SK-N-SH (cell line): Measurements from ENCODE around the gene SMAGP. TPM values are rescaled to one million over a fixed set of nuclear protein-coding genes. Genes with fewer than 3 reads are reported as not detected.

ENCODE experiments used
- CTCF ChIA-PET: fragments of 300-600, 350-600 bp; formaldehyde crosslinking; extraction: SDS; loops from one replicate; lab custom pipeline; 2021; lab: Yijun Ruan, JAX
- POLR2A ChIA-PET: fragments of 350-600 bp; sonication (Branson Sonifier 250); formaldehyde crosslinking; extraction: SDS; loops from one replicate; lab custom pipeline; 2020; ENCODE audit warnings: antibody characterized with exemption, inconsistent platforms; lab: Yijun Ruan, JAX
- DNase-seq: peaks from one replicate; pipeline ENCODE4 v3.0.0; 2012
- H2AFZ ChIP-seq: fragments of 200-600 bp; sonication (generic); 2 replicates; pipeline ENCODE4 v1.8.1; 2016; ENCODE audit warnings: antibody characterized with exemption, mild to moderate bottlenecking, low read depth
- H3F3A ChIP-seq: fragments of 200-600 bp; sonication (generic); replicated peaks from 2 replicates; pipeline ENCODE3; 2016; ENCODE audit warnings: antibody characterized with exemption, mild to moderate bottlenecking; ENCODE audit not compliant: insufficient read depth
- H3K27ac ChIP-seq, 2 experiments: fragments of 200-500 bp in 1 of 2; fragments of 200-600 bp in 1 of 2; sonication (Bioruptor generic) in 1 of 2; sonication (generic), shearing (Covaris generic) in 1 of 2; 2 replicates each; pipeline versions ENCODE4 v1.5.1 to v1.6.1; 2014 to 2016; ENCODE audit warnings: low read depth in 2 of 2, inconsistent platforms in 1 of 2, low read length in 1 of 2, mild to moderate bottlenecking in 1 of 2, mixed read lengths in 1 of 2
- H3K27me3 ChIP-seq: fragments of 200-600 bp; sonication (generic), shearing (Covaris generic); 2 replicates; pipeline ENCODE4 v1.6.1; 2016; ENCODE audit warnings: mixed run types; ENCODE audit not compliant: insufficient read depth
- H3K36me3 ChIP-seq, 2 experiments: fragments of 200-500 bp in 1 of 2; fragments of 200-600 bp in 1 of 2; sonication (Bioruptor generic) in 1 of 2; sonication (generic) in 1 of 2; replicated peaks in 1 of 2; 2 replicates each; pipeline versions ENCODE3 to v1.5.1; 2014 to 2016; ENCODE audit warnings: low read length in 1 of 2, mild to moderate bottlenecking in 1 of 2; ENCODE audit not compliant: insufficient read depth in 2 of 2, control insufficient read depth in 1 of 2
- H3K4me1 ChIP-seq, 2 experiments: fragments of 200-500 bp in 1 of 2; fragments of 200-600 bp in 1 of 2; sonication (Bioruptor generic) in 1 of 2; sonication (generic), shearing (Covaris generic) in 1 of 2; 2 replicates each; pipeline versions ENCODE4 v1.5.1 to v1.6.1; 2014 to 2016; ENCODE audit warnings: low read depth in 1 of 2, low read length in 1 of 2, mixed run types in 1 of 2; ENCODE audit not compliant: insufficient read depth in 2 of 2, control insufficient read depth in 1 of 2
- H3K4me2 ChIP-seq: fragments of 200-600 bp; sonication (generic), shearing (Covaris generic); 2 replicates; pipeline ENCODE4 v1.6.1; 2017; ENCODE audit warnings: mixed run types
- H3K4me3 ChIP-seq, 2 experiments: fragments of 200-500 bp in 1 of 2; fragments of 200-600 bp in 1 of 2; sonication (Bioruptor generic) in 1 of 2; sonication (generic), shearing (Covaris generic) in 1 of 2; 2 replicates each; pipeline versions ENCODE4 v1.5.1 to v1.8.1; 2014 to 2016; ENCODE audit warnings: low read depth in 2 of 2, inconsistent platforms in 1 of 2, low read length in 1 of 2, mild to moderate bottlenecking in 1 of 2, mixed read lengths in 1 of 2, moderate library complexity in 1 of 2
- H3K79me2 ChIP-seq: fragments of 200-600 bp; sonication (generic); 2 replicates; pipeline ENCODE4 v1.8.1; 2017; ENCODE audit warnings: mild to moderate bottlenecking; ENCODE audit not compliant: insufficient read depth
- H3K9ac ChIP-seq: fragments of 200-600 bp; sonication (generic); 2 replicates; pipeline ENCODE4 v1.6.1; 2017; ENCODE audit warnings: mixed run types
- H3K9me2 ChIP-seq: fragments of 200-600 bp; sonication (generic); 2 replicates; pipeline ENCODE4 v1.6.1; 2017; ENCODE audit warnings: mixed run types
- H3K9me3 ChIP-seq: fragments of 200-600 bp; sonication (generic); 2 replicates; pipeline ENCODE4 v1.6.1; 2017; ENCODE audit warnings: mixed run types, mild to moderate bottlenecking, moderate library complexity
- H4K20me1 ChIP-seq: fragments of 200-600 bp; sonication (generic); 2 replicates; pipeline ENCODE4 v1.6.1; 2017; ENCODE audit warnings: mild to moderate bottlenecking, mixed run types; ENCODE audit not compliant: insufficient read depth
- ELF1 ChIP-seq: IDR thresholded peaks from 2 replicates; pipeline ENCODE4 v1.4.0; 2012
- EZH2phosphoT487 ChIP-seq: fragments of 200-600 bp; sonication (generic); IDR thresholded peaks from 2 replicates; pipeline ENCODE4 v1.6.1; 2017; ENCODE audit warnings: low read depth, mixed run types, mild to moderate bottlenecking, antibody characterized with exemption, moderate library complexity, borderline replicate concordance
- FOSL2 ChIP-seq: IDR thresholded peaks from 2 replicates; pipeline ENCODE4 v1.4.0; 2012; ENCODE audit warnings: low read depth, mild to moderate bottlenecking, moderate library complexity, borderline replicate concordance
- FOXJ3 ChIP-seq: sonication (generic); formaldehyde crosslinking; IDR thresholded peaks from 2 replicates; pipeline ENCODE4 v1.5.1; 2020; ENCODE audit warnings: mild to moderate bottlenecking, missing genetic modification reagents
- JUND ChIP-seq: IDR thresholded peaks from 2 replicates; pipeline ENCODE4 v1.4.0; 2012
- NFIC ChIP-seq: IDR thresholded peaks from 2 replicates; pipeline ENCODE4 v1.4.0; 2012; ENCODE audit warnings: borderline replicate concordance
- POLR2AphosphoS5 ChIP-seq: IDR thresholded peaks from 2 replicates; pipeline ENCODE4 v1.6.1; 2012; ENCODE audit warnings: low read depth, low read length
- RAD21 ChIP-seq: IDR thresholded peaks from 2 replicates; pipeline ENCODE4 v1.6.1; 2012; ENCODE audit warnings: mild to moderate bottlenecking, low read length
- RCOR1 ChIP-seq: fragments of 150-350 bp; IDR thresholded peaks from 2 replicates; pipeline ENCODE4 v1.6.1; 2017; ENCODE audit warnings: antibody characterized with exemption, low read length
- RFX5 ChIP-seq: IDR thresholded peaks from 2 replicates; pipeline ENCODE4 v1.6.1; 2012; ENCODE audit warnings: mild to moderate bottlenecking, improper control_type of control experiment, low read length
- SMC3 ChIP-seq: IDR thresholded peaks from 2 replicates; pipeline ENCODE4 v1.6.1; 2012; ENCODE audit warnings: low read depth, low read length, improper control_type of control experiment
- TEAD4 ChIP-seq: IDR thresholded peaks from 2 replicates; pipeline ENCODE4 v1.4.0; 2012; ENCODE audit warnings: mild to moderate bottlenecking, borderline replicate concordance; ENCODE audit not compliant: insufficient read depth
- WGBS: methylation state at CpG from one replicate; pipeline ENCODE4 v1.1.6; 2017; ENCODE audit warnings: low lambda C conversion rate; 5-methylcytosine and 5-hydroxymethylcytosine counted together
- polyA plus RNA-seq, 3 experiments: library from polyadenylated mRNA; depleted of rRNA; stranded (reverse); fragments of >200 nt; gene quantifications; 2 replicates each; pipeline ENCODE4 v1.2.3, GENCODE V29; 2012
- TF ChIP-seq, protein P1 (sequence below): IDR thresholded peaks from 2 replicates; pipeline ENCODE4 v1.4.0; 2012; ENCODE audit warnings: low read depth, borderline replicate concordance
- TF ChIP-seq, protein P2 (sequence below): fragments of 150-350 bp; IDR thresholded peaks from 2 replicates; pipeline ENCODE4 v1.6.1; 2017; ENCODE audit warnings: antibody characterized with exemption, low read length, low read depth, borderline replicate concordance
- TF ChIP-seq, protein P3 (sequence below): IDR thresholded peaks from 2 replicates; pipeline ENCODE4 v1.4.0; 2012; ENCODE audit warnings: low read depth, borderline replicate concordance
- TF ChIP-seq, protein P4 (sequence below): fragments of 200-600 bp; sonication (generic); IDR thresholded peaks from 2 replicates; pipeline ENCODE4 v1.6.1; 2017; ENCODE audit warnings: antibody characterized with exemption, mild to moderate bottlenecking, moderate library complexity
- TF ChIP-seq, protein P5 (sequence below): fragments of 150-350 bp; IDR thresholded peaks from 2 replicates; pipeline ENCODE4 v1.6.1; 2016; ENCODE audit warnings: mild to moderate bottlenecking, low read depth, low read length

Gene SMAGP
- polyA plus RNA-seq, 1 of the 3 experiments (the other 2 are of a cell fraction): 26.3 TPM

DNA sequence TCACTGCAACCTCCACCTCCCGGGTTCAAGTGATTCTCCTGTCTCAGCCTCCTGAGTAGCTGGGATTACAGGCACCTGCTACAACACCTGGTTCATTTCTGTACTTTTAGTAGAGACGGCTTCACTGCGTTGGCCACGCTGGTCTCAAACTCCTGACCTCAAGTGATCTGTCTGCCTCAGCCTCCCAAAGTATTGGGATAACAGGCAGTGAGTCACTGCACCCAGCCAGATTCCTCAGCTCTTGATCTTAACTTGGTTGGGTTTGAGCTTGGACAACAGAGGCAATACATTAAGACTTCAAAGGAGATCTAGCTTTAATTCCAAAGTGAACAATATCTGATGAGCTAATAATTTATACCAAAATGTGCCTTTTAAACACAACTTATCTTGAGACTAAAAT, 25.9 kb downstream of the SMAGP start:
- no peak overlapping the region for H3K4me3 ChIP-seq
- 87% methylated on average over 4 of the region's 4 CpGs for WGBS
- H4K20me1 ChIP-seq: peaks cover 5% of the 10 kb centered on the region; the same call in 1 of the 2 replicates
- TF ChIP-seq JUND (no peak), FOSL2 (no peak), RFX5 (no peak), RCOR1 (no peak), SMC3 (no peak), NFIC (no peak), TEAD4 (no peak), FOXJ3 (no peak), ELF1 (no peak), EZH2phosphoT487 (no peak), RAD21 (no peak), POLR2AphosphoS5 (no peak)
- TF ChIP-seq, protein P1, sequence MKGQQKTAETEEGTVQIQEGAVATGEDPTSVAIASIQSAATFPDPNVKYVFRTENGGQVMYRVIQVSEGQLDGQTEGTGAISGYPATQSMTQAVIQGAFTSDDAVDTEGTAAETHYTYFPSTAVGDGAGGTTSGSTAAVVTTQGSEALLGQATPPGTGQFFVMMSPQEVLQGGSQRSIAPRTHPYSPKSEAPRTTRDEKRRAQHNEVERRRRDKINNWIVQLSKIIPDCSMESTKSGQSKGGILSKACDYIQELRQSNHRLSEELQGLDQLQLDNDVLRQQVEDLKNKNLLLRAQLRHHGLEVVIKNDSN: no peak
- TF ChIP-seq, protein P2, sequence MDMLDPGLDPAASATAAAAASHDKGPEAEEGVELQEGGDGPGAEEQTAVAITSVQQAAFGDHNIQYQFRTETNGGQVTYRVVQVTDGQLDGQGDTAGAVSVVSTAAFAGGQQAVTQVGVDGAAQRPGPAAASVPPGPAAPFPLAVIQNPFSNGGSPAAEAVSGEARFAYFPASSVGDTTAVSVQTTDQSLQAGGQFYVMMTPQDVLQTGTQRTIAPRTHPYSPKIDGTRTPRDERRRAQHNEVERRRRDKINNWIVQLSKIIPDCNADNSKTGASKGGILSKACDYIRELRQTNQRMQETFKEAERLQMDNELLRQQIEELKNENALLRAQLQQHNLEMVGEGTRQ: no peak
- TF ChIP-seq, protein P3, sequence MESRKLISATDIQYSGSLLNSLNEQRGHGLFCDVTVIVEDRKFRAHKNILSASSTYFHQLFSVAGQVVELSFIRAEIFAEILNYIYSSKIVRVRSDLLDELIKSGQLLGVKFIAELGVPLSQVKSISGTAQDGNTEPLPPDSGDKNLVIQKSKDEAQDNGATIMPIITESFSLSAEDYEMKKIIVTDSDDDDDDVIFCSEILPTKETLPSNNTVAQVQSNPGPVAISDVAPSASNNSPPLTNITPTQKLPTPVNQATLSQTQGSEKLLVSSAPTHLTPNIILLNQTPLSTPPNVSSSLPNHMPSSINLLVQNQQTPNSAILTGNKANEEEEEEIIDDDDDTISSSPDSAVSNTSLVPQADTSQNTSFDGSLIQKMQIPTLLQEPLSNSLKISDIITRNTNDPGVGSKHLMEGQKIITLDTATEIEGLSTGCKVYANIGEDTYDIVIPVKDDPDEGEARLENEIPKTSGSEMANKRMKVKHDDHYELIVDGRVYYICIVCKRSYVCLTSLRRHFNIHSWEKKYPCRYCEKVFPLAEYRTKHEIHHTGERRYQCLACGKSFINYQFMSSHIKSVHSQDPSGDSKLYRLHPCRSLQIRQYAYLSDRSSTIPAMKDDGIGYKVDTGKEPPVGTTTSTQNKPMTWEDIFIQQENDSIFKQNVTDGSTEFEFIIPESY: no peak
- TF ChIP-seq, protein P4, sequence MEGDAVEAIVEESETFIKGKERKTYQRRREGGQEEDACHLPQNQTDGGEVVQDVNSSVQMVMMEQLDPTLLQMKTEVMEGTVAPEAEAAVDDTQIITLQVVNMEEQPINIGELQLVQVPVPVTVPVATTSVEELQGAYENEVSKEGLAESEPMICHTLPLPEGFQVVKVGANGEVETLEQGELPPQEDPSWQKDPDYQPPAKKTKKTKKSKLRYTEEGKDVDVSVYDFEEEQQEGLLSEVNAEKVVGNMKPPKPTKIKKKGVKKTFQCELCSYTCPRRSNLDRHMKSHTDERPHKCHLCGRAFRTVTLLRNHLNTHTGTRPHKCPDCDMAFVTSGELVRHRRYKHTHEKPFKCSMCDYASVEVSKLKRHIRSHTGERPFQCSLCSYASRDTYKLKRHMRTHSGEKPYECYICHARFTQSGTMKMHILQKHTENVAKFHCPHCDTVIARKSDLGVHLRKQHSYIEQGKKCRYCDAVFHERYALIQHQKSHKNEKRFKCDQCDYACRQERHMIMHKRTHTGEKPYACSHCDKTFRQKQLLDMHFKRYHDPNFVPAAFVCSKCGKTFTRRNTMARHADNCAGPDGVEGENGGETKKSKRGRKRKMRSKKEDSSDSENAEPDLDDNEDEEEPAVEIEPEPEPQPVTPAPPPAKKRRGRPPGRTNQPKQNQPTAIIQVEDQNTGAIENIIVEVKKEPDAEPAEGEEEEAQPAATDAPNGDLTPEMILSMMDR: no peak
- TF ChIP-seq, protein P5, sequence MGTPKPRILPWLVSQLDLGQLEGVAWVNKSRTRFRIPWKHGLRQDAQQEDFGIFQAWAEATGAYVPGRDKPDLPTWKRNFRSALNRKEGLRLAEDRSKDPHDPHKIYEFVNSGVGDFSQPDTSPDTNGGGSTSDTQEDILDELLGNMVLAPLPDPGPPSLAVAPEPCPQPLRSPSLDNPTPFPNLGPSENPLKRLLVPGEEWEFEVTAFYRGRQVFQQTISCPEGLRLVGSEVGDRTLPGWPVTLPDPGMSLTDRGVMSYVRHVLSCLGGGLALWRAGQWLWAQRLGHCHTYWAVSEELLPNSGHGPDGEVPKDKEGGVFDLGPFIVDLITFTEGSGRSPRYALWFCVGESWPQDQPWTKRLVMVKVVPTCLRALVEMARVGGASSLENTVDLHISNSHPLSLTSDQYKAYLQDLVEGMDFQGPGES: no peak
- H3K4me2 ChIP-seq: no peak overlapping the region
- CTCF ChIA-PET: interaction anchor here (0.7 to 2.6 kb wide), 5 partner anchors 8 to 288 kb away, joined by 3 to 6 read pairs (median 4); partner anchors contain the start of gene POU6F1
- peaks cover 15% of the 10 kb centered on the region for H3F3A ChIP-seq
- no peak overlapping the region for H3K27ac ChIP-seq
- no peaks in the 10 kb centered on the region for H3K9me3 ChIP-seq
- no peak for DNase-seq
- no peaks in the 10 kb centered on the region for H3K27me3 ChIP-seq
- peaks cover 7 to 12% of the 10 kb centered on the region in 2 experiments; a peak in 2 of 4 replicates for H3K4me1 ChIP-seq
- POLR2A ChIA-PET: no interaction called here
- H3K36me3 ChIP-seq: peaks cover 49 to 50% of the 10 kb centered on the region in 2 experiments
- H3K9ac ChIP-seq: no peak overlapping the region
- H2AFZ ChIP-seq: no peak overlapping the region
- H3K9me2 ChIP-seq: no peaks in the 10 kb centered on the region
- peaks cover 40% of the 10 kb centered on the region for H3K79me2 ChIP-seq
